MG63 (cell line): Measurements from ENCODE around the gene NFASC. TPM values are rescaled to one million over a fixed set of nuclear protein-coding genes. Genes with fewer than 3 reads are reported as not detected.

Source experiments
- DNase-seq: peaks from one replicate; pipeline ENCODE4 v3.0.0-alpha.2; 2020
- H3K27me3 ChIP-seq: fragments of 250-450 bp; sonication (Bioruptor Pico); 2 replicates; pipeline ENCODE4 v1.5.1; 2020; ENCODE audit warnings: mild to moderate bottlenecking, moderate library complexity
- H3K36me3 ChIP-seq: fragments of 250-450 bp; sonication (Bioruptor Pico); 2 replicates; pipeline ENCODE4 v1.5.1; 2020; ENCODE audit warnings: mild to moderate bottlenecking, moderate library complexity
- H3K4me3 ChIP-seq: fragments of 250-450 bp; sonication (Bioruptor Pico); 2 replicates; pipeline ENCODE4 v1.5.1; 2020; ENCODE audit warnings: mild to moderate bottlenecking, moderate library complexity
- H3K9me3 ChIP-seq: fragments of 250-450 bp; sonication (Bioruptor Pico); 2 replicates; pipeline ENCODE4 v1.5.1; 2020; ENCODE audit warnings: mild to moderate bottlenecking, moderate library complexity
- total RNA-seq: library from RNA; depleted of rRNA; stranded (reverse); fragments of >200 nt; shearing (Covaris generic); gene quantifications from 2 replicates; pipeline ENCODE4 v1.2.3, GENCODE V29; 2014; ENCODE audit warnings: low replicate concordance

The NFASC gene
- total RNA-seq, 1 experiment from 2014 or later: 21.7 TPM

GRCh38 chr1:204947747-204948146, 77.1 kb downstream of the NFASC start:
- H3K4me3 ChIP-seq: no peak overlapping the region
- no peaks in the 10 kb centered on the region for H3K9me3 ChIP-seq
- no peak for DNase-seq
- H3K27me3 ChIP-seq: no peaks in the 10 kb centered on the region
- no peaks in the 10 kb centered on the region for H3K36me3 ChIP-seq

DNA sequence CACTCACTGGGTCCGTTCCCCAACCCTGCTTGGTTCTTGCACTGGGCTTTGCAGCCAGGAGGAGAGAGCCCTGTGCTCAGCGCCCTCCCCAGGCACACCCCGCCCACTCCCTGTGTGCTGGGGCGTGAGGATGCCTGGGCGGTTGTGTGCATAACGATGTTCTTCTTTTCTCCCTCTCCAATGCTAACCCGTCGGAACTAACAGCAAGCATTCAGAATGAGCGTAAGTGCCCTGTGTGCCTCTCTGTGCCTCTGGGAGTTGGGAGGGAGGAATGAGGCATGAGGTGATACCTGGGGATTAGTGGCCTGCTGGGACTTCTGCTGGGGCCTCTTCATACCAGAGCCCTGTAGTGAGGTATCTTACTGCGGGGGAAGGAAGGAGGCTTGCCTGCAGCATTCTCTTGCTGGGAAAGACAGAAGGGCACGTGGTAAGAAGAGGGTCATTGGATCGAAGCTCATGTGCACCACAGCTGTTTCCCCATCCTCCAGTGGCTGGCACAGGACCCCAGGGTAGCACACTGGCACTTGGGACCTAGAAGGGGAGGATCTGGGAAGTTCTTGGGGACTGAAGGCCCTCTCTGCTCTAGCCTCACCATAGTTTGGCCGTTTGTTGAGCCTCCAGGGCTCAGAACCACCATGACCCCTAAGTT, 79.8 kb downstream of the NFASC start:
- no peaks in the 10 kb centered on the region for H3K27me3 ChIP-seq
- DNase-seq: no peak
- H3K36me3 ChIP-seq: no peaks in the 10 kb centered on the region
- H3K9me3 ChIP-seq: no peaks in the 10 kb centered on the region
- H3K4me3 ChIP-seq: no peak overlapping the region

GRCh38 chr1:204958317-204959307, 88.0 kb downstream of the NFASC start:
- Histone ChIP-seq H3K9me3 (no peaks in the 10 kb centered on the region), H3K27me3 (no peaks in the 10 kb centered on the region), H3K4me3 (no peak overlapping the region), H3K36me3 (no peaks in the 10 kb centered on the region; the same call in 1 of the 2 replicates)
- DNase-seq: no peak

DNA sequence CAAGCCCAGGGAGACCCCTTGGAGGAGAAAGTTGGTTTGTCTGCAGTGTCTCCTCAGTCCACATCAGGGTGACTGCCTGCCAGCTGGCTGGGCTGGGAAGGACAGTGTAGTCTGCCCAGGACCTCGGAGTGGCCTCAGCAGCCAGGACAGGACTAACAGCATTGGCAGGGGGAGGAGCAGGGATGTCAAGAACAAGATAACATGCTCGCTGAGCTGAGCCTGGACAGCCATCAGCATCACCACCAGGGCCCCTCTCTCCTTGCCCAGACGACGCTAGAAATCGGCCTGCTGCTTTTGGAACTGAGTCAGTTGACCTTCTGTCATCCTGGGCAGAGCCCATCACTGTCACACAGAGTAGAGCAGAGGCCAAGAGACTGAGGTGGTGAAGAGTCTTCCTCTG, 88.7 kb downstream of the NFASC start:
- Histone ChIP-seq H3K27me3 (no peaks in the 10 kb centered on the region), H3K36me3 (no peaks in the 10 kb centered on the region; the same call in 1 of the 2 replicates), H3K4me3 (no peak overlapping the region), H3K9me3 (no peaks in the 10 kb centered on the region)
- DNase-seq: no peak

DNA sequence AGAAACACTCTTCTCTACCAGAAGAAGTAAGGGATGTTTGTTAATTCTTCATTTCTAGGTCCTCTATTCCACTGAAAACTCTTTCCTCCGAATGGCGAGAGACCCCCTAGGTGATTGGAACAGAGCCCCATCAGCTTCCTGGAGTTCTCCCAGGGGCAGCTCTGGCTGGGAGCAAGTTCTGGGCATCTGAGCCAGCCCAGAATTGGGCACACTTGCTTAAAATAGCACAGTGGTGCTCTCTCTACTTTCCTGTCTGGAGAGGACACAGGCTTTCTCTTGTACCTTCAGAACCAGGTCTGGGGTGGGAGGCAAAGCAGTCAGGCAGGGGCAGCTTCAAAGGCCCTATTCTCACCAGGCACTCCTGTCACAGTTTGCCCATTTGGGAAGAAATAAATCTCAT, 89.2 kb downstream of the NFASC start:
- Histone ChIP-seq H3K9me3 (no peaks in the 10 kb centered on the region), H3K27me3 (no peaks in the 10 kb centered on the region), H3K36me3 (no peaks in the 10 kb centered on the region; the same call in 1 of the 2 replicates), H3K4me3 (no peak overlapping the region)
- DNase-seq: no peak

- no peak overlapping the region for H3K4me3 ChIP-seq
- DNase-seq: no peak
- H3K9me3 ChIP-seq: no peaks in the 10 kb centered on the region
- H3K36me3 ChIP-seq: no peaks in the 10 kb centered on the region; the same call in 1 of the 2 replicates
- no peaks in the 10 kb centered on the region for H3K27me3 ChIP-seq
These were observed 89.9 kb downstream of the NFASC start for GRCh38 chr1:204960306-204961125.

DNA sequence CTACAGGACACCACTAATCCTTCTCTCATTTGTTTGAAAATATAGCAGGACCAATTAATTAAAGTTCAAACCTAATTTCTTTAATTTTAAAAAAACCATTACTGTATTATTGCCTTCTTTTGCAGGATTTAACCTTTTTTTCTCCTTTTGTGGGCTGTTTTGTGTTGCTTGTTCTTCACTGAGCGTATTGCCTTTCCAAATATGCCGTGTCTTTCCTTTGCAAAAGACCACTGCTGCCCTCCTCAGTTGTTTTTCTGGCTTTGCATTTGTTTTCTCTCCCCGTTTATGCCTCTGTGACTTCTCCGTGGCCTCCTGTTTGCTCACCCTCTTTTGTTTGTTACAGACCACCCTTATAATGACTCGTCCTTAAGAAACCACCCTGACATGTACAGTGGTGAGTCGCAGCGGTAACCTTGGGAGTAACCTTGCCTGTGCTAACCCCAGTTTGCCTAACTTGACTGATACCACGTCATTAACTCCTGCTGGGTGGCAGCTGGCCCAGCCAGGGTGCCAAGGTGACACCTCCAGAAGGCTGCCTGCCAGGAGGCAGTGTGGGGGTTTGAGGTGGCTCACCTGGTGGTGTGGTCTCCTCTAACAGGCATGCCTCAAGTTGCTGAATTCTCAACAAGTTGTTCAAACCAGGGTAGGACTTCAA, 91.2 kb downstream of the NFASC start:
- H3K9me3 ChIP-seq: no peaks in the 10 kb centered on the region
- no peak overlapping the region for H3K4me3 ChIP-seq
- no peaks in the 10 kb centered on the region; the same call in 1 of the 2 replicates for H3K36me3 ChIP-seq
- peak; percentile 35 for DNase-seq
- H3K27me3 ChIP-seq: no peaks in the 10 kb centered on the region

DNA sequence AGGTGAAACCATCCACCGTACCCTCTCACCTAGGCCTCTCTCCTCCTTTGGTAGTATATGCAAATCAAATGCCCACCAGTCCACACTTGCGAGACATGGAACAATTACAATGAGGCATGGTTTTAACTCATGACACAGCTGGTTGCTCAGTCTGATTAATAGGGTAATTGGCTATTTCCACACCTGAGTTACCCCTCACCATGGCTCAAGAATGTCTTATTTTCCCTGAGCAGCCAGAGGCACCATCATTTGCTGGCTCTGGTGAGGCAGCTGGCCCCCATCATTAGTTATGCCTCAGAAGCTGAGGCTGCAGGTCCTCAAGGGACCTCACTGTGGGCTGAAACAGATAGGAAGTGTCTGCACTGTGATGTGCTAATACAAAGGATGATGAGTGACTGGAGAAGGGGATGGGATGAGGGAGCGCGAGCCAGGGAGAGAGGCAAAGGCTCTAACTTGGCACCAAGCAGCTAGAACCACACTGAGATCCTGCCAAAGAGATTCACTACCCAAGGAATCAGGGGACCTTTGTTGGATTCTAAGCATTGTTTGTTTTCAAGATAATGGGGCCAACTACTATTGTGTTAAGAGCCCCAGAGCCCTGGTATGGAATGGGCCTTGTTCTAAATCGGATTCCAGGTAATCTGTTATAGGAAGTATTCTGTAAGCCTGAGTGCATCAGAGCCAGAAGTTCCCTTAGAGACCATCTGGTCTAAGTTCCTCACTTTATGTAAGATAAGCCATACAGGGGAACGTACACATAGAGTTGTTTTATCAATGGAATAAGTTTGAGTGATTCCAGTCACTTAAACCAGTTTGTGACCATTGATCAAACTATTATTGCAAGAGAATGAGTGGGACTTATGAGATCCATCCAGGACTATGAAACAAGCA, 92.3 kb downstream of the NFASC start:
- DNase-seq: no peak
- H3K9me3 ChIP-seq: no peaks in the 10 kb centered on the region
- no peaks in the 10 kb centered on the region for H3K27me3 ChIP-seq
- H3K36me3 ChIP-seq: no peaks in the 10 kb centered on the region; the same call in 1 of the 2 replicates
- no peak overlapping the region for H3K4me3 ChIP-seq

DNA sequence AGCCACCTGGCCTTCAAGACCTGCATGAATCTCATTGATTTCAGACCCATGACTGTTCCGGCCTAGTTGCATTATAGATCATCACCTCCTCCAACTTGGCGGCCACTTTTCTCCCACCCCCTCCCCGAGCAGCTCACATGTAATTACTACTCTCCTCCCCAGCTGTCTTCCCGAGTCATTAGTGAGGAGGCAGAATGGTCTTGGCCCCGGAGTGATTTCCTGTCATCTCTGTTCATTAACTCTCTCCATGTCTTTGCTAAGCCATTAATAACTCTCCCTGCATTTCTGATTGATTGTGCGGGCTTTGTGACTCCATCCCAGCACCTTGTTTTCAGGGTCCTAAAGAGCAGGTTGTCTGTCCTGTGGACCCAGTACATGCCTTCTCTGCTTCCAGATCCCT, 96.8 kb downstream of the NFASC start:
- no peaks in the 10 kb centered on the region for H3K9me3 ChIP-seq
- no peaks in the 10 kb centered on the region for H3K27me3 ChIP-seq
- DNase-seq: no peak
- no peaks in the 10 kb centered on the region; the same call in 1 of the 2 replicates for H3K36me3 ChIP-seq
- no peak overlapping the region for H3K4me3 ChIP-seq

GRCh38 chr1:204968135-204968534, 97.5 kb downstream of the NFASC start:
- H3K36me3 ChIP-seq: no peaks in the 10 kb centered on the region; the same call in 1 of the 2 replicates
- H3K9me3 ChIP-seq: no peaks in the 10 kb centered on the region
- no peaks in the 10 kb centered on the region for H3K27me3 ChIP-seq
- no peak overlapping the region for H3K4me3 ChIP-seq
- DNase-seq: no peak

DNA sequence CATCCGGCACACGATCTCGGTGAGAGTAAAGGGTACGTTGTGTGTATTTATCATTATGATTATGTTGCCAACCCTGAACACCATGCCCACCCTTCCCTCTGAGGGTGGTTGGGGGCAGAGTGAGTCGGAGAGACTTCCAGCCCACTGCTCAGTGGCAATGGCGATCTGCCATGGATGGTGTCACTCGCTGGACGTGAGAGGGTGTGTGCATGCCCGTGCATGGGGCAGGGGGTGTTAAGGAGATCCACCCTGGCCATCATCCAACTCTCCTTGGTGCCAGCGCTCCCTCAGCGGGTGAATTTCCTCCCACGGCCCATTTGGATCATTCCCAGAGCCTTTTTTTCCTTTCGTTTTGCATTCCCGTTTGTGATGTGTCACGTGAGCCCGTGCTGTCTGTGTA, 98.3 kb downstream of the NFASC start:
- no peaks in the 10 kb centered on the region for H3K27me3 ChIP-seq
- no peak overlapping the region for H3K4me3 ChIP-seq
- DNase-seq: no peak
- H3K9me3 ChIP-seq: no peaks in the 10 kb centered on the region
- no peaks in the 10 kb centered on the region; the same call in 1 of the 2 replicates for H3K36me3 ChIP-seq

DNA sequence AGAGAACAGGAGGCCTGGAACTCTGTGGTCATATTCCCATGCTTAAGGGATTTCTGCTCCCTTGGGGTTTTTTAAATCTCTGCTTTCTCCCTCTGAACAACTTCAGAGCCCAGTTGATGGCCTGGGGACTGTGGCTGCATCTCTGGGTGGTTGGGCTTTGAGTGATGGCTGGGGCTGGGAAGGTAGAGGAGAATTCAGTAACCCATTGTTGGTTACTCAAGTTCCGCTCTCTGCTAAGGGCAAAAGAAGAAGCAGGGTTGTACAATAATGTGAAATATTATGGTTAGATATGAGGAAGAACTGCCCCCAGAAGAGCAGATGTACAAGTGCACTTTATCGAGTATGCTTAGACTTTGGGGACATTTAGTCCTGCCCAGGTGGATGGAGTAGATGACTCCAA, 100.3 kb downstream of the NFASC start:
- no peak overlapping the region for H3K4me3 ChIP-seq
- H3K27me3 ChIP-seq: no peaks in the 10 kb centered on the region
- no peak for DNase-seq
- H3K9me3 ChIP-seq: no peaks in the 10 kb centered on the region
- H3K36me3 ChIP-seq: peaks cover 5% of the 10 kb centered on the region

- Histone ChIP-seq H3K4me3 (no peak overlapping the region), H3K36me3 (peaks cover 8% of the 10 kb centered on the region), H3K9me3 (no peaks in the 10 kb centered on the region), H3K27me3 (no peaks in the 10 kb centered on the region)
- peak; percentile 71 for DNase-seq
These were observed 101.1 kb downstream of the NFASC start for GRCh38 chr1:204971517-204972336.

DNA sequence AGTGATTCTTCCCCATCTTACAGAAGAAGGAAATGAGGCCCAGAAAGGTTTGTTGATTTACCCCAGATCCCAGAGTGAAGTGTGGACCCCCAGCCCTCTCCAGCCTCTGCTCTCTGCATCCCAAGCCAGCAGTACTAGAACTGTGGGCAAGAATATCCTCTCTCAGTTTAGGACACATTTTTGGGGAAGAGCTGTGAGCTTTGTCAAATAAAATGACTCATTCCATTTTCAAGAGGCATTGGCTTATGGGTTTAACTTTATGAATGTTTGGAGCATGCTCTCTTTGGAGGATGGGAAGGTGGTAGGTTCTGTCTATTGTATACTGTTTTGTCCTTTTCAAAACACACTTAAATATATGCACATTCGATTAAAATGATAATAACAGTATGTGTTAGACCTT, 101.8 kb downstream of the NFASC start:
- DNase-seq: no peak
- peaks cover 8% of the 10 kb centered on the region for H3K36me3 ChIP-seq
- H3K4me3 ChIP-seq: no peak overlapping the region
- H3K9me3 ChIP-seq: no peaks in the 10 kb centered on the region
- H3K27me3 ChIP-seq: no peaks in the 10 kb centered on the region

DNA sequence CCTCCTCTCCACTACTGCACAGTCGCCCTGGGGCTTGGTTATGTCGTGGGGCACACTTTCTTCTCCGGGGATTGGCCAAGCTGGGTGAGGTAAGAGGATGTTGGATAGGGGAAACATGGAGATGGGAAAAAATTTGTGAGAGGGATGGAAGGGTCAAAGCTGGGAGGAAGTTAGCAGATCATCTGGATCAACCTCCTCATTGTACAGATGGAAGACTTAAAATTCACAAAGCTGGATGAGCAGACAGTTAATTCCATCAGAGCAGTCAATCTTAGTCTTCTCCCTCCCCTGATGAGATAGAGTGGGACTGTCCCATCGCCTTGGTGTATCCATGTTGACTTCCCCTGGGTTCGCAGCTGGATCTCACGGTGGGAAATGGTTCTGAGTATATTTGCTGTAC, 102.8 kb downstream of the NFASC start:
- Histone ChIP-seq H3K36me3 (peaks cover 8% of the 10 kb centered on the region), H3K4me3 (no peak overlapping the region), H3K27me3 (no peaks in the 10 kb centered on the region), H3K9me3 (no peaks in the 10 kb centered on the region)
- DNase-seq: no peak
